Activated CD4-positive, alpha-beta T cell treated with anti-CD3 and anti-CD28 coated beads for 48 hours (primary cell): ENCODE results near the gene PPM1K.
"Not testable (repeated sequence)": the region's sequence is repeated elsewhere in the genome, so short reads cannot be mapped to it uniquely, and the experiment has no call there.

Source experiments
- DNase-seq: peaks from one replicate; pipeline ENCODE4 v3.0.0-alpha.2; 2020

Gene PPM1K

GRCh38 chr4:88284439-88285234 is at the start of gene PPM1K:
TSS of gene PPM1K (minus strand) at chr4:88284561. CDS start at chr4:88278583, 5,978 bp downstream.
- DNase-seq = peak; percentile 99

GRCh38 chr4:88333741-88334405 is 49.5 kb upstream of the PPM1K start:
- DNase-seq = no peak

- no peak for DNase-seq
These were observed 43.3 kb upstream of the PPM1K start for GRCh38 chr4:88327665-88328064.

GRCh38 chr4:88320780-88321373 is 36.5 kb upstream of the PPM1K start:
- peak; percentile 14 for DNase-seq

GRCh38 chr4:88320224-88320779 is 35.9 kb upstream of the PPM1K start:
- no peak for DNase-seq

GRCh38 chr4:88318751-88319350 is 34.5 kb upstream of the PPM1K start:
- DNase-seq = no peak

- DNase-seq = no peak
These were observed 31.2 kb upstream of the PPM1K start for GRCh38 chr4:88315460-88316017.

GRCh38 chr4:88313088-88313624 is 28.8 kb upstream of the PPM1K start:
- DNase-seq = not testable (repeated sequence)

- no peak for DNase-seq
These were observed 24.2 kb upstream of the PPM1K start for GRCh38 chr4:88308587-88308986.

GRCh38 chr4:88297725-88298454 is 13.5 kb upstream of the PPM1K start:
- DNase-seq = no peak

- DNase-seq = no peak
These were observed 12.8 kb upstream of the PPM1K start for GRCh38 chr4:88297212-88297516.

- DNase-seq = no peak
These were observed 12.3 kb upstream of the PPM1K start for GRCh38 chr4:88296413-88297211.

GRCh38 chr4:88295656-88296055 is 11.3 kb upstream of the PPM1K start:
- no peak for DNase-seq

- DNase-seq = no peak
These were observed 6.6 kb upstream of the PPM1K start for GRCh38 chr4:88291003-88291402.

- no peak for DNase-seq
These were observed 2.5 kb upstream of the PPM1K start for GRCh38 chr4:88286897-88287296.

GRCh38 chr4:88285235-88285653 is 883 bp upstream of the PPM1K start:
- DNase-seq = no peak

- peak; percentile 74 for DNase-seq
These were observed 511 bp downstream of the PPM1K start for GRCh38 chr4:88283661-88284438.

- no peak for DNase-seq
These were observed 4.0 kb downstream of the PPM1K start for GRCh38 chr4:88280228-88280795.

GRCh38 chr4:88277711-88278225 is 6.6 kb downstream of the PPM1K start:
- no peak for DNase-seq
